Stimulated activated CD4-positive, alpha-beta T cell treated with anti-CD3 and anti-CD28 coated beads, TNF-alpha, amount 100 ng/mL, for 4 hours (primary cell): ENCODE results near the gene DENND5A.
"Not testable (repeated sequence)": the region's sequence is repeated elsewhere in the genome, so short reads cannot be mapped to it uniquely, and the experiment has no call there.

Experiments used
- DNase-seq, 3 experiments: peaks; one replicate each; pipeline ENCODE4 v3.0.0-alpha.2; 2020; ENCODE audit warnings: low read depth in 3 of 3

Gene DENND5A

DNA sequence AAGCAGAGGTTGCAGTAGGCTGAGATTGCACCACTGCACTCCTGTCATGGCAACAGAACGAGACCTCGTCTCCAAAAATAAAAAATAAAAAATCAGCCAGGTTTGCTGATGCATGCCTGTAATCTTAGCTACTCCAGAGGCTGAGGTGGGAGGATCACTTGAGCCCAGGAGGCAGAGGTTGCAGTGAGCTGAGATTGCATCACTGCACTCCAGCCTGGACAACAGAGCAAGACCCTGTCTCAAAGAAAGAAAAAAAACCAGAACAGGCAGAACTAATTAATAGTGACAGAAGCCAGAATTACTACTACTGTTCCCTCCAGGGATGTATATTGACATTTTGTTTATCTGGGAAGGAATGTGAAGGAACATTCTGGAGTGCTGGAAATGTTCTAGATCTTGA is 166.7 kb downstream of the DENND5A start:
- DNase-seq = not testable (repeated sequence)

DNA sequence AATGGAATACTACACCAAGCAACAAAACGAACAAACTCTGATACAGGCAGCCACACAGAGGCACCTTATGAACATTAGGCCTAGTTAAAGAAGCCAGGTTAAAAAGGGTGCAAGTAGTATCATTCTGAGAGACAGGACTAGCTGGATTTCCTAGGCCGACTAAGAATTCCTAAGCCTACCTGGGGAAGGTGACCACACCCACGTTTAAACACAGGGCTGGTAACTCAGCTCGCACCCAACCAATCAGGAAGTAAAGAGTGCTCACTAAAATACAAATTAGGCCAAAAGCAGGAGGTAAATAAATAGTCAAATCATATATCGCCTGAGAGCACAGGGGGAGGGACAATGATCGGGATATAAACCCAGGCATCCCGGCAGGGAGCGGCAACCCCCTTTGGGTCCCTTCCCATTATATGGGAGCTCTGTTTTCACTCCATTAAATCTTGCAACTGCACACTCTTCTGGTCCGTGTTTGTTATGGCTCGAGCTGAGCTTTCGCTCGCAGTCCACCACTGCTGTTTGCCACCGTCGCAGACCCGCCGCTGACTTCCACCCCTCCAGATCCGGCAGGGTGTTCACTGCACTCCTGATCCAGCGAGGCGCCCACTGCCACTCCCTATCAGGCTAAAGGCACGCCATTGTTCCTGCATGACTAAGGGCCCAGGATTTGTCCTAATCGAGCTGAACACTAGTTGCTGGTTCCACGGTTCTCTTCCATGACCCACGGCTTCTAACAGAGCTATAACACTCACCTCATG is 167.8 kb downstream of the DENND5A start:
- DNase-seq = not testable (repeated sequence)

DNA sequence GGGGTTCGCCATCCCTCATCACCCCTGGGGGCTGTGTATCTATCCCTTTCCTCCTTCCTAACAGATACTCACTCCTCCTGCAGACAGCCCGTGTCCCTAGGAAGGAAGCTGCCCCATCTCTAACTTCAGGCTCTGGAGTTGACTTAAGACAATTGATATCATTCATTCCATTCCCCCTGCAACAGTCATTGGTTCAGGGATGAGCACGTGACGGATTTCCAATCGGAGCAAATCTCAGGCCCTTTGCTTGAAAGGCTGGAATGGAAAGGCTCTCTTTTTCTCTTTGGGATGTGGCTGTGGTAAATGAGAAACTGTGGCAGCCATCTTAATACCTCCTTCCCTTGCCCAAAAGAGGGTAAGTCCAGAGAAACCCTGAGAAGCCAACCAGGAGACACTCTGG is 168.7 kb downstream of the DENND5A start:
- DNase-seq = no peak

DNA sequence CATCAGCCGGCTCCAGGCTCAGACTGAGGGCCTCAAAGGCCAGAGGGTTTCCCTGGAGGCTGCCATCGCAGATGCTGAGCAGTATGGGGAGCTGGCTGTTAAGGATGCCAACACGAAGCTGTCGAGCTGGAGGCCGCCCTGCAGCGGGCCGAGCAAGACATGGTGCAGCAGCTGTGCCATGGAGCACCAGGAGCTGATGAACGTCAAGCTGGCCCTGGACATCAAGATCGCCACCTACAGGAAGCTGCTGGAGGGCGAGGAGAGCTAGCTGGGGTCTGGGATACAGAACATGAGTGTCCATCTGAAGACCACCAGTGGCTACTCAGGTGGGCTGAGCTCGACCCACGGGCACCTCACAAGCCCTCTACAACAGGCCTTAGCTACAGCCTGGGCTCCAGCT is 169.7 kb downstream of the DENND5A start:
- no peak for DNase-seq

DNA sequence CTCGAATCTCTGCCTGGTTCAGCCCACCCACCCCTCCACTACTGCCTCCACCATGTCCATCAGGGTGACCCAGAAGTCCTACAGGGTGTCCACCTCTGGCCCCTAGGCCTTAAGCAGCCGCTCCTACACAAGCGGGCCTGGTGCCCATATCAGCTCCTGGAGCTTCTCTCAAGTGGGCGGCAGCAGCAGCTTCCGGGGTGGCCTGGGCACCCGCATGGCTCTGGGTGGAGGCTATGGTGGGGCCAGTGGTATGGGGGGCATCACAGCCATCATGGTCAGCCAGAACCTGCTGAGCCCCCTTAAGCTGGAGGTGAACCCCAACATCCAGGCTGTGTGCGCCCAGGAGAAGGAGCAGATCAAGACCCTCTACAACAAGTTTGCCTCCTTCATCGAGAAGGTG is 170.7 kb downstream of the DENND5A start:
- DNase-seq = no peak

DNA sequence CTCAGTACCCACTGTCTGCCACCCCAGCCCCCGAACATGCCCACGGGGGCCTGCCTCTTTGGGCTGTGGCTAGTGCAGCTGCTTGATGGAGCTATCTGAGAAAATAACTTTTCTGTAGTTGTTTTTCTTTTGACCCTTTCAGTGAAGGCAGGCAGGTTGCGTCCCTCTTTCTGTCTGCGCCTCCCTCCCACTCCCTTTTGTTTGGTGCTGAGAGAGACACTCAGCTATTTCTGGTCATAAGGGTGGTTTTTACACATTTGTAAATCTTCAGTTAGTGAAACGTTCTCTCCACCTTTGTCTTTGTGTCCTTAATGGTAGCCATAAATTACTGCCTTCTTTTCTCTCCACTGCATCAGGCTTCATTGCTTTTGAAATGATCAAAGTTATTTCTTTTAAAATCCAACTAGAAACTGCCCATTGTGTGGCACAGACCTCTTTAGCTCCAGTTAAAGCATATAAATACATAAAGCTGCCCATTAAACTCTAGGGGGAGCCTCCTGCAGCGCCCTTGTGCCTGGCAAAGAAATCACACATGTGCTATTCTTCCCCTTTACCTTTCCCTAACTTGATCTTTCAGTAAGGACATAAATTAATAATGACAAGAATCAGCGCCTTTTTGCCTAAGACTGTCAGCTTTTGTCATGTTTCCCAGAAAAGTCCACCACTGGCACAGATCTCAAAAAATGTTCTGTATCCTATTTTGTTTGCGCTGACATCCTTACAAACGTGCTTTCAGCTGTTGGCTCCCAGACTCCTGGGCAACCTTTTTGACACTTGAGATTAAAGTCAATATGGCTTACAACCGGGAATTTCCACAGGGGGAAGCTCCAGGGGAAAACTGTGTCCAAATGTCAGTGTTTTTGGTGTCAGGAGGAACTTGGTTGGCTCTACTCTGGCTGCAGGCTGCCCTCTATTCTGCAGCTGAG is 172.0 kb downstream of the DENND5A start:
- DNase-seq = no peak

DNA sequence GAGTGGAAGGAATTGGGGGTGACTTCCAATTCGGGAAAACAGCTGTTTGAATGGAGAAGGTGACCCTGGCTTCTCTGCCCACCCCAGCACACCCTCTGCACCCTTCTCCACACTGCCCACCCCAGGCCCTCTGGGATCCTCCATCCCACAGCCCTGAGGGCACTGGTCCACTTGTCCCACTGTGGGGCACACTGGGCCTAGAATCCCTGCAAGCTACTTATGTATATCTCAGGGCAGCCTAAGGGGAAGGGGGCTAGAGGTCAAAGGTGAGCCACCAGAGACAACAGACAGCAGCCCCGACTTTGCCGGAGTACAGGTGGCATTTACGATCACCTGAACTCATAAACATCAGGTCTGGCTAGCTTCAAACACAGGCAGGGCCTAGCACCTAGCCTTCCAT is 173.1 kb downstream of the DENND5A start:
- no peak for DNase-seq

DNA sequence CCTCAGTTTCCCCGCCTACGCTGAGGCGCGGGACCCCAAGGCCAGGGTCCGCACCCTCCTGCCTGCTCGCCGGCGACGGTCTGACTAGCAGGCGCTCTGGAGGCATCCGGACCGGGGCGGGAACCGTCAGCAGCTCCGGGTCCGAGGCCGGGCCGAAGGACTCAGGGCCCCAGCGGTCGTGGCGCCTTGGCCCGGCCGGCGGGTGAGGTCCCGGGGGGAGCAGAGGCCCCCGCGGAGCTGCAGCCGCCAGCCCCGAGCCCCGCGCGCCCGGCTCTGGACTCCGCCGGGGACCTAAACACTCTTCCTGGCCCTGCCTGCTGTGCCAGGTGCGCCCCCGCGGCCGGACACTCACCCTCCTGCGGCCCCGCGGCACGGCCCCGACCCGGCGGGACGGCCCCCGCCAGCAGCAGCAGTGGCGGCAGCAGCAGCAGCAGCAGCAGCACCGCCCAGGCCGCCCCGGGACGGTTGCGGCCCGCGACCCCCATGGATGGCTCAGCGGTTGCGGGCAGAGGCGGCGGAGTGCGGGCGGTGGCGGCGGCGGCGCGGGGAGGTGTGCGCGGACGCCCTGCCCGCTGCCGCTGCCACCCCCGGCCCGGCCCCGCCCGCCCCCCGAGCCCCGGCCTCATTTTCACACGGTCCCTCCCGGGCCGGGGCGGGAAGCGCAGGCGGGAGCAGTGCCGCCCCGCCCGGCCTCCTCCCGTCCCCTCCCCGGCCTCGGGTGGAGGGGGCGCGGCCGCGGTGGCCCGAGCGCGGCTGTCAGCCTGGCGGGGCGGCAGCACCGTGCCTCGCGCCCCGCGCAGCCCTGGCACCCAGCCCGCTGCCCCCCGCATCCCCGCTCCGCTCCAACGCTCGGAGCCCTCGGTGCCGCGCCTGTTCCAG is 173.9 kb downstream of the DENND5A start, which contains the start of gene SCUBE2:
Gene SCUBE2, minus strand, starts transcription at position 556 of the 879 bp plus-strand sequence. Its CDS starts 71 bp downstream, at position 485.
- DNase-seq = no peak

DNA sequence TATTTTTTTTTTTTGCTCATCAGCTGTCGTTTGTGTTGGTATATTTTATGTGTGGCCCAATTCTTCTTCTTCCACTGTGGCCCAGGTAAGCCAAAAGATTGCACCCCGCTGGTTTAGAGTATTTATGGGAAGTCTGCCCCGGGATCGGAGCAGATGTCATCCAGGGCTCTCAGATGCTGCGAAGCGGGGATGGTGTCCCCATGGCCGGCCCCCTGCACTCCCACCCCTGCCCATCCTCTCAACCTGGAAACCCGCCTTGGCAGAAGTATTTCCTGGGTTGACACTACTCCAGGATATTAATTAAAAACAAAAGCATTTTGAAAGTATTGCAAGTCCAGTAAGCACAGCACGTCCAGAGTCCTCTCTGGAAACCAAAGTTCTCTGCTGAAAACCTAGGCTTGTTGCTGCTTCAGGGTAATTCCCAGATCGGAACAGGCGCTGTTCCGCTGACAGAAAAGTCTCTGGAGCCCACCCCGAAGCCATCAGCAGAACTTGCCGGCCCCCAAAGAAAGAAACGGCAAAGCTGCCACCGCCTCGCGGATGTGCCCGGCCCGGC is 174.6 kb downstream of the DENND5A start:
- DNase-seq = no peak

DNA sequence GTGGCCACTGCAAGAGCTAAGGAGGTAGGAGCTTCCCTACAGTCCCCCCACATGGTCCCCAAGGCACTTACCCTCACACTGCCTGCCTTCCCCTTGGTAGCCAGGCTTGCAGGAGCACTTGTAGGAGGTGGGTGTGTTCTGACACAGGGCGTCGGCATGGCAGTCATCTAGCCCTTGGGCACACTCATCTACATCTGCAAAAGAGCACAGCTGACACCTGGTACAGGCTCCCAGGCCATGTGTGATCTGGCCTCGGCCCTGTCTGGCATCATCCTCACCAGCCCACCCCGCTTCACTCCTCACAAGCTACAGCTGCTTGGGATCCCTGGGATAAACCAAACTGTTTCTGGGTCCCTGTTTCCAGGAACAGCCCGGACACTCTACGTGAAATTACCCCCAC is 175.5 kb downstream of the DENND5A start:
- DNase-seq = no peak

DNA sequence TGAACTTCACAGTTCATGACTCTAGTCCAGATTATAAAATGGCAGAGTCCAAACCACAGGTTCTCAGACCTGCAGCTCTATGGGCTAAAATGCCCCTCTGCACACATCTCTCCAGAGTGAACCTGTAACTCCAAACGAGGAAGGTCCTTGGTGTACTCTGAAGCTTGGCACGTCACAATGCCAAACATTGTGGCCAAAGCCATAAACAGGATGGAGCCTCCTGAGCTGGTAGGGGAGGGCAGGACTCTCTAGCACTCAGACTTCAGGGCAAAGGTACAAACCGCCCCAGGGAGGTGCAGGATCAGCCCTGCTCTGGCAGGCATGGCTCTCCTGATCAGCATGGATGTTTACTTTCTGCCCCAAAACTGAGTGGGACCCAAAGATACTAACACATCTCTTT is 176.1 kb downstream of the DENND5A start:
- DNase-seq = no peak
